ENCODE measurements around the gene KEAP1.
"Not testable (repeated sequence)": the region's sequence is repeated elsewhere in the genome, so short reads cannot be mapped to it uniquely, and the experiment has no call there.

KEAP1 gene

GRCh38 chr19:10460714-10461046 lies 42.5 kb downstream of the KEAP1 start:
- H3K4me3 ChIP-seq (ENCODE audit: low read depth, low read length) = no peak overlapping the region
- TF ChIP-seq, protein P1, sequence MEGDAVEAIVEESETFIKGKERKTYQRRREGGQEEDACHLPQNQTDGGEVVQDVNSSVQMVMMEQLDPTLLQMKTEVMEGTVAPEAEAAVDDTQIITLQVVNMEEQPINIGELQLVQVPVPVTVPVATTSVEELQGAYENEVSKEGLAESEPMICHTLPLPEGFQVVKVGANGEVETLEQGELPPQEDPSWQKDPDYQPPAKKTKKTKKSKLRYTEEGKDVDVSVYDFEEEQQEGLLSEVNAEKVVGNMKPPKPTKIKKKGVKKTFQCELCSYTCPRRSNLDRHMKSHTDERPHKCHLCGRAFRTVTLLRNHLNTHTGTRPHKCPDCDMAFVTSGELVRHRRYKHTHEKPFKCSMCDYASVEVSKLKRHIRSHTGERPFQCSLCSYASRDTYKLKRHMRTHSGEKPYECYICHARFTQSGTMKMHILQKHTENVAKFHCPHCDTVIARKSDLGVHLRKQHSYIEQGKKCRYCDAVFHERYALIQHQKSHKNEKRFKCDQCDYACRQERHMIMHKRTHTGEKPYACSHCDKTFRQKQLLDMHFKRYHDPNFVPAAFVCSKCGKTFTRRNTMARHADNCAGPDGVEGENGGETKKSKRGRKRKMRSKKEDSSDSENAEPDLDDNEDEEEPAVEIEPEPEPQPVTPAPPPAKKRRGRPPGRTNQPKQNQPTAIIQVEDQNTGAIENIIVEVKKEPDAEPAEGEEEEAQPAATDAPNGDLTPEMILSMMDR (IDR thresholded peaks at IDR 0.05; ENCODE audit: insufficient read depth, low read depth, low read length, missing control alignments) = no peak
- no peak for DNase-seq (ENCODE audit: low read depth)

DNA sequence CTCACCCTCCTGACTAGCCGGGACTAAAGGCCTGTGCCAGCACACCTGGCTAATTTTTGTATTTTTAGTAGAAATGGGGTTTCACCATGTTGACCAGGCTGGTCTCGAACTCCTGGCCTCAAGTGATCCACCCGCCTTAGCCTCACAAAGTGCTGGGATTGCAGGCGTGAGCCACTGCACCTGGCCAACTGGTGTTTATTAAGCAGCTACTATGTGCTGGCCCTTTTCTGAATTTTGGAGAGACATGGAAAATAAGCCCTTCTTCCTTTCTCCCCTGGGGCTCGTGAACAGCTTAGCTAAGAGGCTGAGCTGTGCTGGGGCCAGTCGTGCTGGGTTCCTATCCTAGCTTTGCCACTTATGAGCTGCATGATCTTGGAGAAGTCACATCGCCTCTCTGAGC lies 44.4 kb downstream of the KEAP1 start:
- DNase-seq (ENCODE audit: low read depth); H3K4me3 ChIP-seq (ENCODE audit: low read depth, low read length): not testable (repeated sequence)

- DNase-seq (ENCODE audit: low read depth) = no peak
- H3K4me3 ChIP-seq (ENCODE audit: low read depth, low read length) = no peak overlapping the region
- TF ChIP-seq, protein P1 (IDR thresholded peaks at IDR 0.05; ENCODE audit: insufficient read depth, low read depth, low read length, missing control alignments) = no peak
Measured at GRCh38 chr19:10454267-10454666, 48.9 kb downstream of the KEAP1 start.

DNA sequence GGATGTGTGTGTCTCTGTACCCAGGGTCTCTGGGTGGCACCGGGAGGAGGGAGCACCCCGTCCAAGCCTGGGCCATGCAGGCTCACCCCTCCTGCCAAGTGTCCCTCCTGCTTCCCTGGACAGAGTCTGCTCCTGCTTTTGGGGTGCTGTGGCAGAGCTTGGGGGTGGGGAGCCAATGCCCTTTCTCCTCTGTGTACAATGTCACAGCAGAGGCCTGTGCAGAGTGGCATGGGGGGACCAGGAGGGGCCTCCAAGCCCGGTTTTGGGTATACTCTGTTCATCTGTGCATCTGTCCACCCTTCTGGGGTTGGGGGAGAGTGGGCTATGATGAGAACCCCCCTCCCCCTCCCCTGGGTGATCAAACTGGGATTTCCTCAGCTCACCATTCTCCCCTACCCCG lies 49.3 kb downstream of the KEAP1 start:
- TF ChIP-seq, protein P1 (IDR thresholded peaks at IDR 0.05; ENCODE audit: insufficient read depth, low read depth, low read length, missing control alignments) = no peak
- no peak for DNase-seq (ENCODE audit: low read depth)
- H3K4me3 ChIP-seq (ENCODE audit: low read depth, low read length) = no peak overlapping the region

- H3K4me3 ChIP-seq (ENCODE audit: low read depth, low read length) = no peak overlapping the region
- DNase-seq (ENCODE audit: low read depth) = no peak
- TF ChIP-seq, protein P1 (IDR thresholded peaks at IDR 0.05; ENCODE audit: insufficient read depth, low read depth, low read length, missing control alignments) = no peak
Measured at GRCh38 chr19:10452726-10453618, 50.2 kb downstream of the KEAP1 start.

DNA sequence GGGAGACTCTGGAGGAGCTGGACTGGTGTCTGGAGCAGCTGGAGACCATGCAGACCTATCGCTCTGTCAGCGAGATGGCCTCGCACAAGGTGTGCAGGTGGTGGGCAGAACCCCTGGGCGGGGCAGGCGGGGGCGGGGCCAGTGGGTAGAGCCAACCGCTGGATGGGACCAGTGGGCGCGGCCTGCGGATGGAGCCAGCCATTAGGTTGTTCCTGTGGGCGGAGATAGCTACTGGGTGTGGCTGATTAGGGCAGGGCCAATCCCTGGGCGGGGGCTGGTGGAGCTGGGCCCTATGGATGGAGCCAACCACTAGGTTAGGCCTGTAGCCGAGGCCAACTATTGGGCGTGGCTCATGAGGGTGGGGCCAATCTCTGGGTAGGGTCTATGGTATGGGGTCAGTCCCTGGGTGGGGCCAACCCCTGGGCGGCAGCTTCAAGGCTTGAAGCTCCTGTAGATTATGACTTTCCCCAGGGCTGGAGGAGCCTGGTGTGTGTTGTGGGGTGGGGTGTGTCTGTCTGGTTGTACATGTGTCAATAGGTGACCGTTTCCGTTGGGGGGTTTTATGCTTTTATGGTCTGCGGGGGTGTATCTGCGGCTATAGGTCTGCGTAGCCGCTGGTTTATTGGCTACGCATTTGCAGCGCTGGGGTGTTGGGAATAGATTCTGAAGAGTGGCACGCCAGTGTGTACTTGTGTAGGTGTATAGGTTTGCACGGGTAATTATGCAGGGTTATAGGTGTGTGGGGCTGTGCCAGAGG lies 52.1 kb downstream of the KEAP1 start:
- H3K4me3 ChIP-seq (ENCODE audit: low read depth, low read length) = no peak overlapping the region
- TF ChIP-seq, protein P1 (IDR thresholded peaks at IDR 0.05; ENCODE audit: insufficient read depth, low read depth, low read length, missing control alignments) = no peak
- DNase-seq (ENCODE audit: low read depth) = peak; percentile 34

GRCh38 chr19:10450191-10450852 lies 52.8 kb downstream of the KEAP1 start:
- TF ChIP-seq, protein P1 (IDR thresholded peaks at IDR 0.05; ENCODE audit: insufficient read depth, low read depth, low read length, missing control alignments) = no peak
- DNase-seq (ENCODE audit: low read depth) = no peak
- no peak overlapping the region for H3K4me3 ChIP-seq (ENCODE audit: low read depth, low read length)

All from GM12865 (cell line).